Gastroesophageal sphincter (tissue), 4 donors: Measurements from ENCODE around the gene AADAC. TPM values are rescaled to one million over a fixed set of nuclear protein-coding genes. Genes with fewer than 3 reads are reported as not detected.
"Not testable (repeated sequence)": the region's sequence is repeated elsewhere in the genome, so short reads cannot be mapped to it uniquely, and the experiment has no call there.

Source experiments
- ATAC-seq: fragments of 150-250 bp; one replicate; pipeline ENCODE4 v1.9.1; 2016; ENCODE audit warnings: mild to moderate bottlenecking, moderate library complexity
- H3K27ac ChIP-seq, 4 donors: fragments of 200-600 bp; sonication (generic) in 3 of 4; 1 replicate in 3 of 4; 2 replicates in 1 of 4; pipeline ENCODE4 v1.5.1; 2016 to 2019
- H3K27me3 ChIP-seq: fragments of 200-600 bp; sonication (generic); one replicate; pipeline ENCODE4 v1.5.1; 2019
- H3K36me3 ChIP-seq, 2 donors: fragments of 200-600 bp; sonication (generic); one replicate each; pipeline ENCODE4 v1.5.1; 2019; ENCODE audit warnings: control low read depth in 1 of 2
- H3K4me1 ChIP-seq, 3 donors: fragments of 200-600 bp; sonication (generic); 1 replicate in 2 of 3; 2 replicates in 1 of 3; pipeline ENCODE4 v1.5.1; 2016 to 2019; ENCODE audit warnings: control low read depth in 2 of 3
- H3K4me3 ChIP-seq, 2 donors: fragments of 200-600 bp; sonication (generic); one replicate each; pipeline ENCODE4 v1.5.1; 2019; ENCODE audit warnings: mild to moderate bottlenecking in 1 of 2, moderate library complexity in 1 of 2
- H3K9me3 ChIP-seq, 3 donors: fragments of 200-600 bp; sonication (generic); one replicate each; pipeline ENCODE4 v1.5.1; 2017 to 2019; ENCODE audit warnings: control low read depth in 2 of 3
- CTCF ChIP-seq, 4 experiments: fragments of 200-600 bp in 2 of 4; fragments of 450-650 bp in 2 of 4; sonication (generic) in 1 of 4; IDR thresholded peaks; one replicate each; pipeline ENCODE4 v1.5.1; 2017 to 2019; ENCODE audit warnings: antibody characterized with exemption in 4 of 4, mild to moderate bottlenecking in 2 of 4, moderate library complexity in 2 of 4
- EP300 ChIP-seq: sonication (generic); formaldehyde crosslinking; IDR thresholded peaks from one replicate; pipeline ENCODE4 v1.6.1; 2017; ENCODE audit warnings: antibody characterized with exemption, mild to moderate bottlenecking
- POLR2A ChIP-seq, 2 donors: fragments of 450-650 bp; IDR thresholded peaks; one replicate each; pipeline ENCODE4 v1.6.1; 2017; ENCODE audit warnings: antibody characterized with exemption in 2 of 2, mild to moderate bottlenecking in 2 of 2, moderate library complexity in 1 of 2
- POLR2AphosphoS5 ChIP-seq: sonication (generic); formaldehyde crosslinking; IDR thresholded peaks from one replicate; pipeline ENCODE4 v1.6.1; 2017; ENCODE audit warnings: antibody characterized with exemption
- WGBS, 2 donors: methylation state at CpG; one replicate each; pipeline ENCODE4 v1.1.5; 2018; ENCODE audit warnings: low coverage in 1 of 2; 5-methylcytosine and 5-hydroxymethylcytosine counted together
- total RNA-seq, 4 donors: library from RNA; depleted of rRNA; stranded (reverse); fragments of >200 nt; gene quantifications; one replicate each; pipeline ENCODE4 v1.1.0, GENCODE V29; 2016

AADAC gene
- total RNA-seq, 4 donors from 2014 or later: 0.40 TPM; not detected in 3

- Histone ChIP-seq H3K4me1 (no peaks in the 10 kb centered on the region), H3K9me3 (peaks cover 0 to 7% (median 0%) of the 10 kb centered on the region in 3 donors), H3K36me3 (no peaks in the 10 kb centered on the region), H3K27ac (no peak overlapping the region), H3K4me3 (no peak overlapping the region), H3K27me3 (no peaks in the 10 kb centered on the region)
- no peak for ATAC-seq
- TF ChIP-seq EP300 (no peak), POLR2AphosphoS5 (no peak), POLR2A (IDR thresholded peaks at IDR 0.05) (no peak), CTCF (IDR thresholded peaks at IDR 0.05) (no peak)
- WGBS, 2 donors: 93 to 97% methylated on average over 15 of the region's 15 CpGs
Measured at GRCh38 chr3:151806838-151807237, 7.1 kb upstream of the AADAC start.

- not testable (repeated sequence) for ATAC-seq, H3K4me3 ChIP-seq, H3K36me3 ChIP-seq, H3K27ac ChIP-seq, H3K27me3 ChIP-seq, H3K4me1 ChIP-seq, H3K9me3 ChIP-seq
- WGBS, 2 donors: 91 to 100% methylated on average over 2 to 3 of the region's 3 CpGs
Measured at GRCh38 chr3:151808926-151809325, 5.0 kb upstream of the AADAC start.

- 100% methylated on average over 1 to 2 of the region's 2 CpGs for WGBS, 2 donors
- Histone ChIP-seq H3K4me1 (peaks cover 0 to 7% (median 0%) of the 10 kb centered on the region in 3 donors), H3K9me3 (peaks cover 0 to 7% (median 0%) of the 10 kb centered on the region in 3 donors), H3K27me3 (no peaks in the 10 kb centered on the region), H3K27ac (no peak overlapping the region), H3K4me3 (no peak overlapping the region), H3K36me3 (no peaks in the 10 kb centered on the region)
- no peak for ATAC-seq
- TF ChIP-seq POLR2A (IDR thresholded peaks at IDR 0.05) (no peak), CTCF (IDR thresholded peaks at IDR 0.05) (no peak), EP300 (no peak), POLR2AphosphoS5 (no peak)
Measured at GRCh38 chr3:151811474-151811873, 2.4 kb upstream of the AADAC start.

GRCh38 chr3:151814588-151814987 lies 672 bp downstream of the AADAC start:
- Histone ChIP-seq H3K4me3 (no peak overlapping the region), H3K4me1 (peaks cover 0 to 7% (median 0%) of the 10 kb centered on the region in 3 donors), H3K27me3 (no peaks in the 10 kb centered on the region), H3K9me3 (no peaks in the 10 kb centered on the region), H3K36me3 (no peaks in the 10 kb centered on the region), H3K27ac (no peak overlapping the region)
- WGBS, 2 donors: 78 to 90% methylated on average over 3 of the region's 3 CpGs
- TF ChIP-seq CTCF (IDR thresholded peaks at IDR 0.05) (no peak), POLR2AphosphoS5 (no peak), EP300 (no peak), POLR2A (IDR thresholded peaks at IDR 0.05) (no peak)
- no peak for ATAC-seq

GRCh38 chr3:151816091-151816604 lies 2.2 kb downstream of the AADAC start:
- Histone ChIP-seq H3K27me3 (no peaks in the 10 kb centered on the region), H3K27ac (no peak overlapping the region), H3K36me3 (no peaks in the 10 kb centered on the region), H3K4me3 (no peak overlapping the region), H3K9me3 (no peaks in the 10 kb centered on the region), H3K4me1 (peaks cover 0 to 7% (median 0%) of the 10 kb centered on the region in 3 donors)
- ATAC-seq: no peak
- TF ChIP-seq POLR2AphosphoS5: no peak
- WGBS, 2 donors: 34 to 44% methylated on average over 3 of the region's 3 CpGs

GRCh38 chr3:151817473-151817872 lies 3.6 kb downstream of the AADAC start:
- TF ChIP-seq POLR2A (IDR thresholded peaks at IDR 0.05) (no peak), CTCF (IDR thresholded peaks at IDR 0.05) (no peak), POLR2AphosphoS5 (no peak), EP300 (no peak)

More at GRCh38 chr3:151817473-151817872, 3.6 kb downstream of the AADAC start:
- Histone ChIP-seq H3K4me3 (no peak overlapping the region), H3K4me1 (peaks cover 0 to 7% (median 0%) of the 10 kb centered on the region in 3 donors), H3K27me3 (no peaks in the 10 kb centered on the region), H3K9me3 (no peaks in the 10 kb centered on the region), H3K36me3 (no peaks in the 10 kb centered on the region), H3K27ac (no peak overlapping the region)
- ATAC-seq: no peak
- 82 to 95% methylated on average over 4 to 5 of the region's 5 CpGs for WGBS, 2 donors
